ENCODE results near the gene TNFAIP1. TPM values are rescaled to one million over a fixed set of nuclear protein-coding genes. Genes with fewer than 3 reads are reported as not detected.

The TNFAIP1 gene
- total RNA-seq, 2 donors from 2014 or later = 25.7 to 26.2 TPM

- peak; percentile 93 to 95 for DNase-seq (ENCODE audit: low spot score in 2 of 2)
- peak; percentile 98 to 99 for ATAC-seq
- no peaks in the 10 kb centered on the region for H3K9me3 Mint-ChIP-seq
These were observed 16.6 kb upstream of the TNFAIP1 start, which contains the start of gene TMEM97 for GRCh38 chr17:28318759-28319597. Gene TMEM97, plus strand, starts transcription at chr17:28319200. Its CDS starts 40 bp downstream, at chr17:28319240.

DNA sequence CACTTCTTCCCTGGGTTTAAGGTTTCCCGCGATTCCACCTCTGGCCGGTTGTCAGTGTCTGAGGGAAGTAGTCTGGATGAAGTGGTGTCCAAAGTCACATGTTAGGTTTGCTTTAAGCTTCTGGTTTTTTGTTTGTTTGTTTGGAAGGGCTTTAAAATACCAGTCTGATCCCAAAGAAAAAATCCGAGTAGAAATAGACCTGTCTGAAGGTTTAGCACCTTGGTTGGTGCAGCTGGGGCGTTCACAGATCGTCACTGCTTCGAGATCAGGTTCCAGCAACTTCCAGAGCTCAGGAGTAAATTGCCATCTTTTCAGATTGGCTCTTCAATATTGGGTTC, 16.0 kb upstream of the TNFAIP1 start:
- no peaks in the 10 kb centered on the region for H3K9me3 Mint-ChIP-seq
- DNase-seq (ENCODE audit: low spot score in 2 of 2) = no peak
- peak overlapping the region; percentile 85 to 94 for H3K27ac Mint-ChIP-seq
- ATAC-seq = no peak
- H3K36me3 Mint-ChIP-seq = peaks cover 17 to 33% of the 10 kb centered on the region in 2 donors

More at GRCh38 chr17:28318759-28319597, 16.6 kb upstream of the TNFAIP1 start, which contains the start of gene TMEM97:
- H3K36me3 Mint-ChIP-seq = peaks cover 17 to 33% of the 10 kb centered on the region in 2 donors
- peak within 1 kb of the TSS; percentile 85 to 94 for H3K27ac Mint-ChIP-seq

DNA sequence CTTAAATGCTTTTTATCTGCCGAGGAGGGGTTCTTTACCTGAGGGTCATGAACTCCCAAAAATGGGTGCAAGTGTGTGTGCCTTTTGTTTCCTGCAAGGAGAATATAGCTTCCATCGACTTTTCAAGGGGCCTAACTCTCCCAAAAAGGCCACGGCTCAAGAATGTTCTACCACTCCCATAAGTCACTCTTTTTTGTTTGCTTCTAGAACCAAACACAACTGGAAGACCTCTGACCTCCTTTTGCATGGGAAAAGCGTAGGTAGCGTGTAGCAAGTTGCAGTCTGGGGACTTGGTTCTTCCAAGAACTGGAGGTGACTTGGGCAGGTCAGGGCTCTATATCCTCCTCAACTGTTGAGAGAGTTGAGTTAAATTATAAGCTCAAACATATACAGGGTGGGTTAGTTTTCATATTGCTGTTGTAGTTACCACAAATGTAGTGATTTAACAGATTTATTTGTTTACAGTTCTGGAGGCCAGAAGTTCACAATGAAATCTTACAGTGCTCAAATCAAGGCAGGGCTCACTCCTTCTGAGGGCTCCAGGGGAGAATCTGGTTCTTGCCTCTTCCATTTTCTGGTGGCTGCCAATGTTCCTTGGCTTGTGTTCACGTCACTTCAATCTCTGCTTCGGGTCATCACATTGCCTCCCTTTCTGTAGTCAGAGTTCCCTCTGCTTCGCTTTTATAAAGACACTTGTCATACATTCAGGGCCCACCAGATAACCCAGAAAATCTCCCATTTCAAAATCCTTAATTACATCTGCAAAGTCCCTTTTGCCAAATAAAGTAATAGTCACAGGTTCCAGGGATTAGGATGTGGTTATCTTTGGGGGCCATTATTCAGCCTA, 15.1 kb upstream of the TNFAIP1 start:
- DNase-seq (ENCODE audit: low spot score in 2 of 2) = no peak
- Mint-ChIP-seq H3K27ac (peak overlapping the region; percentile 85 to 94), H3K36me3 (peaks cover 17 to 33% of the 10 kb centered on the region in 2 donors), H3K9me3 (no peaks in the 10 kb centered on the region)
- no peak for ATAC-seq

DNA sequence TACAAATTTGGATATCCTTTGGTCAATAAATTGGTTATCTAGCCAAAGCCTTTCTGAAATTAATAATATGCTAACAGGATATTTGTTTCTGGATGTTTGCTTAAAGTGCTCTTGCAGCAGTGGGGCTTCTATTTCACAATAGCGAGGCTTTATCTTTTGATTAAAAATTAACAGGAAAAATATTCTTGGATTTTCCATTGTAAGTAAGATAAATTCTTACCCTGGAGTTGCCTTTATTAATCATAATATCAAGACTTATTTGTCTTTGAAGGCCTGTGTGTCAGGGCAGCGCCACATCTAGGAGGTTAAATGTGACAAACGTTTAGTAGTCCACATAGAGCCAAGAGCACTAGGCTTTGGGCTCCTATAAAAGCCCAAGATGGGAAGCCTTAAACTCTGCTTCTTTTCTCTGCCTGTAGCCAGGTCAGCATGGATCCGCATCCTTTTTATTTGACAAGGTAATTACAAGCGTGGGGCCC, 11.3 kb upstream of the TNFAIP1 start:
- ATAC-seq (no peak), DNase-seq (ENCODE audit: low spot score in 2 of 2) (no peak)
- H3K36me3 Mint-ChIP-seq = peaks cover 28 to 35% of the 10 kb centered on the region in 2 donors
- no peaks in the 10 kb centered on the region for H3K9me3 Mint-ChIP-seq
- H3K27ac Mint-ChIP-seq = no peak overlapping the region

GRCh38 chr17:28324781-28325180, 10.8 kb upstream of the TNFAIP1 start:
- ATAC-seq (no peak), DNase-seq (ENCODE audit: low spot score in 2 of 2) (no peak)
- no peak overlapping the region for H3K27ac Mint-ChIP-seq
- H3K9me3 Mint-ChIP-seq = no peaks in the 10 kb centered on the region
- peaks cover 24 to 30% of the 10 kb centered on the region in 2 donors for H3K36me3 Mint-ChIP-seq

- Mint-ChIP-seq H3K9me3 (no peaks in the 10 kb centered on the region), H3K27ac (no peak overlapping the region), H3K36me3 (peaks cover 19 to 26% of the 10 kb centered on the region in 2 donors)
- no peak for DNase-seq (ENCODE audit: low spot score in 2 of 2)
- no peak for ATAC-seq
These were observed 10.3 kb upstream of the TNFAIP1 start for GRCh38 chr17:28325211-28325610.

- Mint-ChIP-seq H3K36me3 (peaks cover 12 to 17% of the 10 kb centered on the region in 2 donors), H3K27ac (peak overlapping the region in 1 of 2 donors; percentile 58), H3K9me3 (no peaks in the 10 kb centered on the region)
- ATAC-seq = no peak
- DNase-seq (ENCODE audit: low spot score in 2 of 2) = no peak
These were observed 9.4 kb upstream of the TNFAIP1 start for GRCh38 chr17:28326114-28326513.

DNA sequence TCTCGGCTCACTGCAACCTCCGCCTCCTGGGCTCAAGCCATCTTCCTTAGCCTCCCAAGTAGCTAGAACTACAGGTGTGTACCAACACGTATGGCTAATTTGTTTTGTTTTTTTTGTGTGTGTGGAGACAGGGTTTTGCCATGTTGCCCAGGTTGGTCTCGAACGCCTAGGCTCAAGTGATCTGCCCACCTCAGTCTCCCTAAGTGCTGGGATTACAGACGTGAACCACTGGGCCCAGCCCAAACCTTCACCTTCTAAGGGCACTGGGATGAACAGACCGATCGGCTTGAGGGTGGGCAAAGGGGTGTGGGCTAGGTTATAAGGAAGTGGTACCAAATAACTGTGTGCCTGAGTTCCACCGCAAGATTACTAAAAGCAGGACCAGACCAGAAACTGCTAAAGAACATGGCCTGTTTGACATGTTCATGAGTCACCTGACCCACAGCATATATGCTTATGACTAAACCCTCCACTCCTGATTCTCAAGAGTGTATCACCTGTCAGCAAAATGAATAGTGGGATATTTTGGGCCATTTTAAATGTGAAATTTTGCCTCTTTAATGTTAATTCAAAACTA, 8.4 kb upstream of the TNFAIP1 start:
- peak overlapping the region; percentile 61 to 90 for H3K27ac Mint-ChIP-seq
- no peaks in the 10 kb centered on the region for H3K9me3 Mint-ChIP-seq
- DNase-seq (ENCODE audit: low spot score in 2 of 2) = peak in 1 of 2 donors; percentile 33
- H3K36me3 Mint-ChIP-seq = peaks cover 12 to 14% of the 10 kb centered on the region in 2 donors
- ATAC-seq = peak; percentile 99

- Mint-ChIP-seq H3K27ac (peak overlapping the region; percentile 9 to 61), H3K9me3 (no peaks in the 10 kb centered on the region), H3K36me3 (peaks cover 12 to 14% of the 10 kb centered on the region in 2 donors)
- no peak for ATAC-seq
- no peak for DNase-seq (ENCODE audit: low spot score in 2 of 2)
These were observed 7.9 kb upstream of the TNFAIP1 start for GRCh38 chr17:28327709-28328108.

GRCh38 chr17:28328325-28328724, 7.2 kb upstream of the TNFAIP1 start:
- no peaks in the 10 kb centered on the region for H3K9me3 Mint-ChIP-seq
- DNase-seq (ENCODE audit: low spot score in 2 of 2) (no peak), ATAC-seq (no peak)
- H3K36me3 Mint-ChIP-seq = peaks cover 12 to 14% of the 10 kb centered on the region in 2 donors
- H3K27ac Mint-ChIP-seq = peak overlapping the region in 1 of 2 donors; percentile 61

DNA sequence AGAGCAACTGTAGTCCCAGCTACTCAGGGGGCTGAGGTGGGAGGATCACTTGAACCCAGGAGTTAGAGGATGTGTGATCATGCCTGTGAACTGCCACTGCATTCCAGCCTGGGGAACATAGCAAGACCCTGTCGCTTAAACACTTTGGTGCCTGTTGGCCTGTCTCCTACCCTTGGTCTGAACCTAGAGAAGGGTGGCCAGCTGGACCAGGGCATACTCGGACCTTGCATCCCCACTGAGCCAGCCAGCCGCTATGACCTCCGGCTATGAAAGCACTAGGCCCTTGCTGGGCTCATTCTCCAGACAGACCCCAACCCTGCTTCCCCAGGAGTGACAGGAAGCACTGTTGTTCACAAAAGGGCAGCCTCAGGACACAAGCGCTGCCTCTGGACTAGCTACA, 4.9 kb upstream of the TNFAIP1 start:
- H3K27ac Mint-ChIP-seq = peak overlapping the region in 1 of 2 donors; percentile 72
- peaks cover 12 to 14% of the 10 kb centered on the region in 2 donors for H3K36me3 Mint-ChIP-seq

DNA sequence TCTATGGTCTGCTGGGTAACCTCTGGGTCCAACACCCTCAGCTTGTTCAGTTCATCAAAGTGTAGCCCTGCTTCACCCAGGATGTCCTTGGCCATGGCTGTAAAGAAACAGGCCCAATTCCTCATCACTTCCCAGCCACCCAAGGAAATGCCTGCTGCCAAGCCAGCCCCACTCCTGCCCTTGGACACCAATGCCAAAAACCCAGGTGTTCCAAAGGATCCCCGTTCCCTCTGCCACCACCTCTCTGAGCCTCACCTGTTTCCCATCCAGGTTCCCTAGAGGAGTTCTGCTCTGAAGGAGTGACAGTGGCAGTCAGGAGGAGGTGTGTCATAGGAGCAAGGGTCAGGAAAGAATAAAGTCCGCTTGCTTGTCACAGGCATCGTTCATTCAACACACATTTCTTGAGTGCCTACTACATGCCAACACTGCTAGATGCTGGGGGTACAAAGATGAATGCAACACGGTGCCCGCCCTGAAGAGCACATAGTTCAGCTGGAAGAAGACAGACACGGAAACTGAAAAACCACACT, 3.6 kb upstream of the TNFAIP1 start:
- DNase-seq (ENCODE audit: low spot score in 2 of 2) (no peak), ATAC-seq (no peak)
- Mint-ChIP-seq H3K36me3 (peaks cover 2 to 3% of the 10 kb centered on the region in 2 donors), H3K9me3 (no peaks in the 10 kb centered on the region), H3K27ac (peak overlapping the region in 1 of 2 donors; percentile 3)

More for the DNA sequence above, 4.9 kb upstream of the TNFAIP1 start:
- no peaks in the 10 kb centered on the region for H3K9me3 Mint-ChIP-seq
- DNase-seq (ENCODE audit: low spot score in 2 of 2) (no peak), ATAC-seq (no peak)

GRCh38 chr17:28333083-28333746, 2.3 kb upstream of the TNFAIP1 start:
- H3K9me3 Mint-ChIP-seq = no peaks in the 10 kb centered on the region
- peaks cover 0 to 8% of the 10 kb centered on the region in 2 donors for H3K36me3 Mint-ChIP-seq
- DNase-seq (ENCODE audit: low spot score in 2 of 2) (no peak), ATAC-seq (no peak)
- H3K27ac Mint-ChIP-seq = no peak overlapping the region

- Mint-ChIP-seq H3K36me3 (peaks cover 0 to 13% of the 10 kb centered on the region in 2 donors), H3K9me3 (no peaks in the 10 kb centered on the region), H3K27ac (peak overlapping the region; percentile 95 to 96)
- no peak for DNase-seq (ENCODE audit: low spot score in 2 of 2)
- ATAC-seq = no peak
These were observed 1.4 kb upstream of the TNFAIP1 start for GRCh38 chr17:28334171-28334570.

- ATAC-seq = no peak
These were observed 828 bp upstream of the TNFAIP1 start for GRCh38 chr17:28334666-28335200.

More at GRCh38 chr17:28334666-28335200, 828 bp upstream of the TNFAIP1 start:
- Mint-ChIP-seq H3K9me3 (no peaks in the 10 kb centered on the region), H3K27ac (peak overlapping the region; percentile 95 to 96), H3K36me3 (peaks cover 0 to 13% of the 10 kb centered on the region in 2 donors)
- DNase-seq (ENCODE audit: low spot score in 2 of 2) = no peak

Data from activated naive CD4-positive, alpha-beta T cell treated with anti-CD3 and anti-CD28 coated beads, Interleukin-2, amount 50 U/mL, for 72 hours (primary cell).